Neutrophil (primary cell): Measurements from ENCODE around the gene EGLN1.
A peak's percentile ranks its signal among the peaks of the same experiment; 100 is the strongest.

Source experiments
- H3K27ac ChIP-seq: fragments of 200-600 bp; sonication (generic); 2 replicates; pipeline ENCODE4 v1.5.1; 2016; ENCODE audit warnings: mild to moderate bottlenecking, moderate library complexity
- H3K27me3 ChIP-seq: fragments of 200-600 bp; sonication (generic); 2 replicates; pipeline ENCODE4 v1.6.0; 2016; ENCODE audit warnings: mild to moderate bottlenecking
- H3K36me3 ChIP-seq: fragments of 200-600 bp; sonication (generic); 2 replicates; pipeline ENCODE4 v1.5.1; 2017
- H3K4me1 ChIP-seq, 2 experiments: fragments of 200-600 bp in 1 of 2; sonication (generic) in 1 of 2; 1 replicate in 1 of 2; 2 replicates in 1 of 2; pipeline versions ENCODE4 v1.5.1 to v1.6.1; 2013 to 2016; ENCODE audit warnings: low read depth in 1 of 2, low read length in 1 of 2, mild to moderate bottlenecking in 1 of 2, moderate library complexity in 1 of 2; ENCODE audit not compliant: control insufficient read depth in 1 of 2, insufficient read depth in 1 of 2
- H3K4me3 ChIP-seq, 2 experiments: fragments of 200-600 bp in 1 of 2; sonication (generic) in 1 of 2; 1 replicate in 1 of 2; 2 replicates in 1 of 2; pipeline ENCODE4 v1.5.1; 2013 to 2016; ENCODE audit warnings: low read depth in 1 of 2, low read length in 1 of 2, mild to moderate bottlenecking in 1 of 2, moderate library complexity in 1 of 2
- H3K9me3 ChIP-seq: fragments of 200-600 bp; sonication (generic); 2 replicates; pipeline ENCODE4 v1.5.1; 2016
- CTCF ChIP-seq: fragments of 200-600 bp; sonication (generic); IDR thresholded peaks from 2 replicates; pipeline ENCODE4 v1.5.1; 2016; ENCODE audit warnings: antibody characterized with exemption

EGLN1 gene

DNA sequence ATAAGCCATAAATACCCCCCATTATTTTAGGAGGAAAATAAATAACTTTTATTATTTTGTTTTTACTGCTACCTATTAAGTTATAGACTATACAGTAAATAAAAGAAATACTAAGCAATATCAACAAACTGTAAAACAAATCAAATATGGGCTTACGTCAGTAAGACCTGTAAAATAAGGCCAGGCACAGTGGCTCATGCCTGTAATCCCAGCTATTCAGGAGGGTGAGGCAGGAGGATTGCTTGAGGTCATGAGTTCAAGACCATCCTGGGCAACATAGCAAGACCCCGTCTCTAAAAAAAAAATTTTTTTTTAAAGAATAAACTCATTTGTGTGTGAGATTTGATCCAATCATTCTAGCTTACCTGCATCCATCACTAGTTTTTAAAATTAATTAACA is 17.8 kb downstream of the EGLN1 start:
- no peaks in the 10 kb centered on the region for H3K9me3 ChIP-seq
- H3K4me3 ChIP-seq: no peak overlapping the region
- no peak for TF ChIP-seq CTCF
- no peaks in the 10 kb centered on the region for H3K27me3 ChIP-seq
- H3K36me3 ChIP-seq: peaks cover 22% of the 10 kb centered on the region
- H3K4me1 ChIP-seq: peaks cover 11 to 34% of the 10 kb centered on the region in 2 experiments
- no peak overlapping the region for H3K27ac ChIP-seq

DNA sequence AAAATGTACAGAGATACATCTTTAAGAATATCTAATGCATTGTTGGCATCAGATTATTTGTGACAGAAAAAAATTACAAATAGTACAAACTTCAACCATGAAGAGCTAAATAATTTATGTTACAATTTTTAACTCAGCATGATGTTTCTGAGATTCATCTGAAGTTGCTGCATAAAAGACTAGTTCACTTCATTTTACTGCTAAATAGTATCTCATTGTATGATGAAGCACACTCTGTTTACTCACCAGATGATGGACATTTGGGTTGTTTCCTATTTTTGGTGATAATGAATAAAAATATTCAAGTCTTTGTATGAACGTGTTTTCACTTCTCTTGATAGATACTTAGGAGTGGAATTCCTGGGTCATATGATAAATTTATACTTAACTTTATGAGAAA is 20.6 kb downstream of the EGLN1 start:
- H3K27me3 ChIP-seq: no peaks in the 10 kb centered on the region
- H3K27ac ChIP-seq: no peak overlapping the region
- H3K4me3 ChIP-seq: no peak overlapping the region
- peaks cover 5% of the 10 kb centered on the region for H3K36me3 ChIP-seq
- peaks cover 22 to 26% of the 10 kb centered on the region in 2 experiments for H3K4me1 ChIP-seq
- no peak for TF ChIP-seq CTCF
- H3K9me3 ChIP-seq: no peaks in the 10 kb centered on the region

DNA sequence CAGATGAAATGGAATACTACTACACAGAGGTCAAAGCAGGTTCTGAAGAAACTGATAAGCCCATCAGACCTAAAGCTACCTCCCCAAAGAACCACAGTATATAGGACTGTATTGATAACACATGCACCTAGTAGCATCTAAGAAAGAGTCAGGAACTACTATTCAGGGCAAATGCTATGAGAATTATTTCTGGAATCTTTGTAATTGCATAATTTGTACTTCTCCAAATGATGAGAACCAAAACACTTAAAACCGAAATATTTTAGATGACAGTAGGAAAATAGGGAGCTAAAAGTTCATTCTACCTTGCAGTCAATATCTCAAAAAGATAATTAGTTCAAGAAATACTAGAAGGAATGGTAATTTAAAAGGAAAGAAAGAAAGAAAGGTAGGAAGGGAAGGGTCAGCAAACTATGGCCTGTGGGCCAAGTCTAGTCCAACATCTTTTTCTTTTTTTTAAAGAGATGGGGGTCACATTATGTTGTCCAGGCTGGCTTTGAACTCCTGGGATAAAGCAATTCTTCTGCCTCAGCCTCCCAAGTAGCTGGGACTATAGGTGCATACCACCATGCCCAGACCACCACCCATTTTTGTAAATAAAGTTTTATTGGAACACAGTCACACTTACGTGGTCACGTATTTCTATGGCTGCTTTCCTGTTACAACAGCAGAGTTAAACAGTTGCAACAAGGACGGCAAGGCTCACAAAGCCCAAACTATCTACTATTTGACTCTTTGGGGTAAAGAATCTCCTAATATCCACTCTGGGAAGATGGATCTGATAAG is 24.0 kb downstream of the EGLN1 start:
- no peaks in the 10 kb centered on the region for H3K27me3 ChIP-seq
- H3K4me3 ChIP-seq: no peak overlapping the region
- no peak for TF ChIP-seq CTCF
- H3K9me3 ChIP-seq: no peaks in the 10 kb centered on the region
- H3K4me1 ChIP-seq: peaks cover 17 to 28% of the 10 kb centered on the region in 2 experiments
- H3K27ac ChIP-seq: peak overlapping the region; percentile 40
- peaks cover 5% of the 10 kb centered on the region for H3K36me3 ChIP-seq

GRCh38 chr1:231396643-231397042 is 25.4 kb downstream of the EGLN1 start:
- Histone ChIP-seq H3K36me3 (peaks cover 5% of the 10 kb centered on the region), H3K27ac (no peak overlapping the region), H3K27me3 (no peaks in the 10 kb centered on the region), H3K4me1 (peaks cover 17 to 28% of the 10 kb centered on the region in 2 experiments), H3K9me3 (no peaks in the 10 kb centered on the region), H3K4me3 (no peak overlapping the region)
- TF ChIP-seq CTCF: no peak

DNA sequence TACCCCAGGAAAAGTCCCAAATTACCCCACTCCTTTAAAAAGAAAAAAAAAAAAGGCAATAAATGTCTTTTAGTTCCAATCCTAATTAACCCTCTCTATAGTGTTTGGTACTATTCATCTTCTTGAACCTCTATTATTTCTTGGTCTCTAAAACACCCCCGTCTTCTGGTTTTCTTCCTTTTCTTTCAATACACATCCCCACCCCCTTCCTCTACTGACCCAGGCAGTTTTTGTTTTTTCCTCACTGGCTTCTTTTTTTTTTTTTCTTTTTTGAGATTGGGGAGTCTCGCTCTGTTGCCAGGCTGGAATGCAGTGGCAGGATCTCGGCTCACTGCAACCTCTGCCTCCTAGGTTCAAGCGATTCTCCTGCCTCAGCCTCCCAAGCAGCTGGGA is 26.1 kb downstream of the EGLN1 start:
- Histone ChIP-seq H3K4me3 (no peak overlapping the region), H3K4me1 (peaks cover 17 to 28% of the 10 kb centered on the region in 2 experiments), H3K36me3 (peaks cover 5% of the 10 kb centered on the region), H3K9me3 (no peaks in the 10 kb centered on the region), H3K27ac (no peak overlapping the region), H3K27me3 (no peaks in the 10 kb centered on the region)
- TF ChIP-seq CTCF: no peak
